Activated T-cell treated with anti-CD3 and anti-CD28 coated beads for 1 hour (primary cell): ENCODE measurements around the gene ERC2.

Experiments used
- DNase-seq: peaks from one replicate; pipeline ENCODE4 v3.0.0-alpha.2; 2020; ENCODE audit warnings: low read depth

ERC2 gene

GRCh38 chr3:55711646-55712045, 756.6 kb downstream of the ERC2 start:
- DNase-seq: no peak

- DNase-seq: no peak
Measured at GRCh38 chr3:55709411-55710012, 758.8 kb downstream of the ERC2 start.

- no peak for DNase-seq
Measured at GRCh38 chr3:55708921-55709320, 759.3 kb downstream of the ERC2 start.

- DNase-seq: no peak
Measured at GRCh38 chr3:55708242-55708641, 760.0 kb downstream of the ERC2 start.

- no peak for DNase-seq
Measured at GRCh38 chr3:55704521-55704920, 763.7 kb downstream of the ERC2 start.

- DNase-seq: no peak
Measured at GRCh38 chr3:55702822-55703221, 765.4 kb downstream of the ERC2 start.

GRCh38 chr3:55701997-55702396, 766.3 kb downstream of the ERC2 start:
- DNase-seq: no peak

GRCh38 chr3:55698831-55699230, 769.4 kb downstream of the ERC2 start:
- DNase-seq: no peak

- DNase-seq: no peak
Measured at GRCh38 chr3:55697177-55697865, 770.9 kb downstream of the ERC2 start.

- DNase-seq: no peak
Measured at GRCh38 chr3:55692957-55693558, 775.2 kb downstream of the ERC2 start.

- DNase-seq: no peak
Measured at GRCh38 chr3:55692295-55692956, 775.8 kb downstream of the ERC2 start.

- DNase-seq: no peak
Measured at GRCh38 chr3:55691141-55691540, 777.1 kb downstream of the ERC2 start.

GRCh38 chr3:55690726-55691125, 777.5 kb downstream of the ERC2 start:
- no peak for DNase-seq

- no peak for DNase-seq
Measured at GRCh38 chr3:55690177-55690576, 778.1 kb downstream of the ERC2 start.

- DNase-seq: no peak
Measured at GRCh38 chr3:55688154-55688553, 780.1 kb downstream of the ERC2 start.

GRCh38 chr3:55687526-55687925, 780.7 kb downstream of the ERC2 start:
- DNase-seq: no peak

- no peak for DNase-seq
Measured at GRCh38 chr3:55686426-55687254, 781.6 kb downstream of the ERC2 start.

- DNase-seq: no peak
Measured at GRCh38 chr3:55683666-55684270, 784.5 kb downstream of the ERC2 start.

GRCh38 chr3:55682461-55682860, 785.8 kb downstream of the ERC2 start:
- no peak for DNase-seq

- DNase-seq: no peak
Measured at GRCh38 chr3:55678546-55679216, 789.6 kb downstream of the ERC2 start.

GRCh38 chr3:55676643-55677042, 791.6 kb downstream of the ERC2 start:
- DNase-seq: no peak
